GM19467 (cell line): ENCODE measurements around the gene ANGEL1.
A peak's percentile ranks its signal among the peaks of the same experiment; 100 is the strongest.

Experiments used
- ATAC-seq: cut with Tn5 transposase; IDR thresholded peaks from one replicate; pipeline ENCODE4 v1.9.1; 2021; ENCODE audit warnings: mild to moderate bottlenecking, moderate library complexity; ENCODE audit not compliant: unreplicated experiment

Gene ANGEL1, protein sequence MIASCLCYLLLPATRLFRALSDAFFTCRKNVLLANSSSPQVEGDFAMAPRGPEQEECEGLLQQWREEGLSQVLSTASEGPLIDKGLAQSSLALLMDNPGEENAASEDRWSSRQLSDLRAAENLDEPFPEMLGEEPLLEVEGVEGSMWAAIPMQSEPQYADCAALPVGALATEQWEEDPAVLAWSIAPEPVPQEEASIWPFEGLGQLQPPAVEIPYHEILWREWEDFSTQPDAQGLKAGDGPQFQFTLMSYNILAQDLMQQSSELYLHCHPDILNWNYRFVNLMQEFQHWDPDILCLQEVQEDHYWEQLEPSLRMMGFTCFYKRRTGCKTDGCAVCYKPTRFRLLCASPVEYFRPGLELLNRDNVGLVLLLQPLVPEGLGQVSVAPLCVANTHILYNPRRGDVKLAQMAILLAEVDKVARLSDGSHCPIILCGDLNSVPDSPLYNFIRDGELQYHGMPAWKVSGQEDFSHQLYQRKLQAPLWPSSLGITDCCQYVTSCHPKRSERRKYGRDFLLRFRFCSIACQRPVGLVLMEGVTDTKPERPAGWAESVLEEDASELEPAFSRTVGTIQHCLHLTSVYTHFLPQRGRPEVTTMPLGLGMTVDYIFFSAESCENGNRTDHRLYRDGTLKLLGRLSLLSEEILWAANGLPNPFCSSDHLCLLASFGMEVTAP

DNA sequence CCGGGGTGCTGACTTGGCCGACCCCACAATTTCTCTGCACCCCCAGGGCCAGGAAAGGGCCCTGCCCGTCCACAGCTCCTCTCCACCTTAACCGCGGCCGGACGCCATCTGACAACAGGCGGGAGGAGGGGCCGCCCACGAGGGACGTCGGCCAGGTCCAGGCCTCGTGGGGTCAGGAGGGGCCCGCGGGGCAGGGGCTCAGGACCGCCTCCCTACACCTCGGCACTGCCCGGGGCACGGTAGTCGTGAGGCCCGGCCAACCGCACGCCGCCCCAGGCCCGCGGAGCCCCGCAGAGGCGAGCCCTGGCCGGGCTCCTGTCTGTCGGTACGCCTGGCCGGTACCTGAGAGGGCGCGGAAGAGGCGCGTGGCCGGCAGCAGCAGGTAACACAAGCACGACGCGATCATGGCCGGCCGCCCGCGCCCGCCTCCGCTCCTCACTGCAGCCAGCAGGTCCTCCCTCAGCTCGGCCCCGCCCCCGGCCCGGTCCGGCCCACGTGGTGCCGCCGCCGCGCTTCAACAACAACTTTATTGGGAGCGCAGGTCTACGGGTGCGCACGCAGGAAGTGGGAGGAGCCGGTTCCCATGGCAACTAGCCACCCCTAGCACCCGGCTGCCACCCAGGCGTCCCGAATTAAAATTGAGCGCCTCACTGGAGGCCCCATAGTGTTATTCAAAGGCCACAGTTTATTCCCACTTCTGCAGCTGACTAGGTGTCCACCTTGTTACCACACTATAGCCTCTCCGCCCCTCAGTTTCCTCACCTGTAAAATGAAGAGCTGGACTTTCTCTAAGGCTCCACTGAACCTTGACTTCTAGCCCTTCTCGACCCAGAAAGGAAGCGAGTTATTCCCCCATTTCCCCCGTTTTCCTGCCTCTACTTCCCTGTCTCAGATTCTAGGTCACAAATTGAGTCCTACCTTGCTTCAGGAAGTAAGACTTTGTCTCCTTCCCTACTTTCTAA, at the start of gene ANGEL1:
ANGEL1 (minus strand) TSS at position 461 of the 962 bp plus-strand sequence; CDS start at position 406, 55 bp downstream.
- peak; percentile 90 for ATAC-seq

DNA sequence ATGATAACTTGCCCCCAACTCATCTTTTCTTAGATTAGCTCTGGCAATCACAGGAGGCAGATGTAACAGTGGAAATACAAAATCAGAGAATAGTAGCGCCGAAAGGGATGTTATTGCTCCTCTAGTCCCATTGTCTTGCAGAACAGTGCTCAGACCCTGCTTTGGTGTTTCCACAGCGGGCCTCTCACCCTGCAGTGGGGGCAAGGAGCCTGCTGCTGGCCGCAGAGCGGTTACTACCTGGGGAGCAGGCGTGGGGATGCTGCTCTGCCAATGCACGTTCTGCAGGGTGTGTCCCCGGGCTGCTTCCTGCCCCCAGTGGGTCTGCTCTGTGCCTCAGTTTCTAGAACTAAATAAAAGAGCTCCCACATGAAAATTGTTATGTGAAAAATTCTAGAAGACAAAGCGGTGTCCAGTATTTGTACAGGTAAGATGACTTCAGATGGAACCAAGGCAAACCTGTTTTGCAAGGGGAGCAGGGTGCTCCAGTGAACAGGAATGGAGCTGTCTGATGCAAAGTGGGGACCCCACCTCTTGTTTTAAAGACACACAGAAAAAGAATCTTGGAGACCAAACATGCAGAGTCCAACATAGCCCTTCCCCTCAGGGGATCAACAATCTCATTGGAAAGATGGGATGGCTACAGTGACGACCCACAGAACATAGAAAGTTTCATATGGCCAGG, 49.0 kb upstream of the ANGEL1 start:
- ATAC-seq = no peak

DNA sequence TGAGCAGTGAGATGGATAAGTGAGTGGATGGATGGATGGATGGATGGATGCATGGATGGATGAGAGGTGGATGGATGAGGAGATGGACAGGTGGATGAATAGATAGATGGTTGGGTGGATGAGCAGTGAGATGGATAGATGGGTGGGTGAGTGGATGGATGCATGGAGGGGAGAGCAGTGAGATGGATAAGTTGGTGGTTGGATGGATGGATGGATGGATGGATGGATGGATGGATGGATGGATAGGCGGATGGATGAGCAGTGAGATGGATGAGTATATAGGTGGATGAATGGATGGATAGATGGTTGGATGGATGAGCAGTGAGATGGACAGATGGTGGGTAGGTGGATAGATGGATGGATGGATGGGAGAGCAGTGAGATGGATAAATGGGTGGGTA, 44.1 kb upstream of the ANGEL1 start:
- no peak for ATAC-seq

DNA sequence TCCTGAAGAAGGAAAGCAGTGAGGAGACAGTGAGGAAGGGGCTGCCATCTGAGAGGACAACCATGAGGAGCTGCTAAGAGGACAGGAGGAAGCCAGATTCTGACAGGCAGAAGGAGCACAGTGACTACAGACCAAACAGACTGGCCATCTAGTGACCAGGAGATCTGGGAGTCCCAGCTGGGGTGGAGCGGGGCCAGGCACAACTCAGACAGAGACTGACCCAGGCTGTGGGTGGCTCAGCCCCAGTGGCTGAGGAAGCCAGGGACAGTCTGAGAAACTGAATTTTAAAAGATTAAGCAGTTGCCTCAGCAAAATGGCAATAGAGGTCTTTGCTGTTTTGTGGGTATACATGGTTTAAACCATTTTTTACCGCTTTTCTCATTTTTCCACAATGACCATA, 42.4 kb upstream of the ANGEL1 start:
- ATAC-seq = no peak

DNA sequence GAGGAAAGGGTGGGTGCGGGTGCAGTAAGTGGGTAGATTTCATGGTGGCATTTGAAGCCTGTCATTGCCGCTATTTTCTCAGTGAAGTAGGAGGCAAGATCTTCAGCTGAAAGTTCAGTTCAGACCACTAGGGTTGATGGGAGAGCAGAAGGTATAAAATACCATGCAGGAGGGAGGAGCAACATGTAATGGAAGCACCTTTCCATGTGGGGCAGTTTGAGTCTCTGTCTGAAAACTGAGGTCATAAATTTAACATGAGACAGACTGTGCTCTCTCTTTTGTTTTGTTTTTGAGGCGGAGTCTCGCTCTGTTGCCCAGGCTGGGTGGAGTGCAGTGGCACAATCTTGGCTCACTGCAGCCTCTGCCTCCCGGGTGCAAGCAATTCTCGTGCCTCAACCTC, 36.2 kb upstream of the ANGEL1 start:
- no peak for ATAC-seq

DNA sequence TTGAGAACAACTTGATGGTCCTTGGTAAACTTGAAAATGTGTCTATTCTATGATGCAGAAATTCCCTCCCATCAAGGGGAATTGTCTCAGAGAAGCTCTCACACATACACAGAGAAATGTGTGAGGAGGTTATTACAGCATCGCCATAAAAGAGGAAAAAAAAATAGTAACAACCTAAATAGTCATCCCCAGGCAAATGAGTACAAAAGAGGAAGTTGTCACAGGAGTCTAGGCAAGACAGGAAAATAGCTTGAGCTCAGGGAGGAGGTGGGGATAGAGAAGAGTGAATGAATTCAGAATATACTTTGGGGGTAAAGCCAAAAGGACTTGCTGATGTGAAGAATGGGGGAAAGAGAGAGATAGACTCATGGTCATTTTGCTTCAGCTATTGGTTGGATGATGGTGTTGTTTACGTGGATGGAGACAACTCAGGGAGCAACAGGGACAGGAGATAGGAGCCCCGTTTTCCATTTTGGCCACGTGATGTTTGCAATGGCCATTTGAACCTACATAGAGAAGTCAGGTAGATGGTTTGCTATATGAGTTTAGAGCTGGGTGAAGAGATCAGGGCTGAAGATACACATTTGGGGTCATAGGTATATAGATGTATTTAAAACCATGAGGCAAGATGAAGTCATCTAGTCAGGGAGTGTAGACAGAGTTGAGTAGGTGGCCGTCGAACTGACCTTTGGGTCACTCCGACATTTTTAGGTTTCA, 33.8 kb upstream of the ANGEL1 start:
- no peak for ATAC-seq

DNA sequence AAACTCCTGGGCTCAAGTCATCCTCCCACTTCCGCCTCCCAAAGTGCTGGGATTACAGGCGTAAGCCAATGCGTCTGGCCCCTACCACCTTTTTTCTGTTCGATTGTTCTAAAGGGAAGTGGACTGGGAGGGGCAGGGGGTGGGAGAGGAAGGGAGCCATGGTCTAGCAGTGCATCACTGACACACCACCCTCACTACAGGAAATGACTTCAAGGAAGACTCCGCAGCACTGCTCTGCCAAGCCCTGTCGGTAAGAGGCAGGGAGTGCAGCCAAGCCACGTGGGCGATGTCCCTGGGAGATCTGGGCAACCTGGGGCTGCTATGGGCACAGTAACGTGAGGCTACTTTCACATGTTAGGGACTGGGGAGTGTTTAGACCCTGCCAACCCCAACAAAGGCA, 31.5 kb upstream of the ANGEL1 start:
- ATAC-seq = no peak

DNA sequence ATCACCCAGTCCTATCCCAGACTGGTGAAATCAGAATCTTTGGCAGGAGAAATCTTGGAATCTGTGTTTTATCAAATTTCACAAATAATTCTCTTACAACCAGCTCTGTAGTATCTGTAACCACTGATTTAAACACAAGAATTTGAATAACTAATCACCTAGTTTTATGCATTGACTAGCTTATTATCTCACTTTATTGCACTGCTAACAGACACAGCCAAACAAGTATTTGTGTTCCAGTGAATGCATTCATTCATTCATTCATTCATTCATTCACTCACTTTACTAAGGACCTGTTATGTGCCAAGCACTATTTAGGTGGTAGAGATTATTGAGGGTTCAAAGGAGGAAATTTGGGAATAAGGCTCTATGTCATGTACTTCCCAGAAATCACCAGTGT, 29.7 kb upstream of the ANGEL1 start:
- ATAC-seq = no peak

DNA sequence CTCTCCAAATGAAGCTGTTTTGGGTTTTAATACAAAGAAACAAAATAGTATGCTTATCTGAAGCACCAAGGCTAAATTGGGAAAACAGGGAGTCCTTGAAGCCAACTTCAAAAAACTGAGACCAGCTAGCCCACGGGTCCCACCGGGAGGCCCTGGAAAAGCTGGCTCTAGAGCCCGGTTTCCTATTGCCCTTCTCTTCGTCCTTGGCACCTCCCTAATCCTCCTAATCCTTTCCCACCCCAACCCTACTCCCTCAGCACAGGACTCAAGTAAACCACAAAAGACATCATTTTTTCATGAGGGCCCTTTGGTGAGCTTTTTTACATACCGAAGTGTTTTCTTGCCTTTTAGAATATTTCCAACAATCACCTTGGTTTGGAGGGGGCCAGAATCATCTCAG, 24.8 kb upstream of the ANGEL1 start:
- ATAC-seq = no peak

DNA sequence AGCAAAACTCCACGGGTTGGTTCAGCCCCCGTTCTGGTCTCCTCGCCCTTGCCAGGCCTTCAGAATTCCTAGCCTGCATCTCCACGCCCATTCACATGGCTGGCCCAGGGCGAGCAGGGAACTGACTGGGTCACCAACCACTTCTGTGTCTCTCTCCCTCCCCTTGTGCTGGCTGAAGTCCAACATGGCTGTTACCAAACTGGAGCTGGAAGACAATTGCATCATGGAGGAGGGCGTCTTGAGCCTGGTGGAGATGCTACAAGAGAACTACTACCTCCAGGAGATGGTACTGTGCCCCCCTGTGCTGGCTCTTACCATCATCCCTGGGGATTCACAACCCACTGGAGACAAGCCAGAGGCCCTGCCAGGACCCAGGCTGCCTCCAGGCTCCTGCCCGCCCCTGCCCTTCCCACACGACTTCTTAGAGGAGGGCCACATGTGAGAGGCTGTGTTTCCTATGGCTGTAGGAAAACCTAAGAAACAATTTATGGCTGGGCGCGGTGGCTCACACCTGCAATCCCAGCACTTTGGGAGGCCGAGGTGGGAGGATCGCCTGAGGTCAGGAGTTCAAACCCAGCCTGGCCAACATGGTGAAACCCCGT, 23.4 kb upstream of the ANGEL1 start:
- ATAC-seq = no peak

DNA sequence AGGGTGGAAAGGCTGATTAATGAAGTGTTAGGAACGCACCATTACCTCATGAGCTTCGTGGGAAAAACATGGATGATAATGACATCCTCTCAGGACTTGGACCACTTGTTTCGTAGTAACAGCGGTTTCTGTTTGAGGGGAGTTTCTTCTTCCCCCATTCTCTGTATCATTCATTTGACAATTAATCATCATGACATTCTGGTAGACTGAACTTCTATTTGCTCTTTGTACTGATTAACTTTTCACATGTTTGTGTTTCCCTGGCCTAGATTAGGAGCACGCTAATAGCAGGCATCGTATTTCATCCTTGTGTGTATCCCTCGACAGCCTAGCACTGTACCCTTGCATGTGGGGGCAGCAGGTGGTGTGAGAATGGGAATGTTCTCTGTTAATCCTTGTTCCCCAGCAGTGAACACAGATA, 21.6 kb upstream of the ANGEL1 start:
- no peak for ATAC-seq

DNA sequence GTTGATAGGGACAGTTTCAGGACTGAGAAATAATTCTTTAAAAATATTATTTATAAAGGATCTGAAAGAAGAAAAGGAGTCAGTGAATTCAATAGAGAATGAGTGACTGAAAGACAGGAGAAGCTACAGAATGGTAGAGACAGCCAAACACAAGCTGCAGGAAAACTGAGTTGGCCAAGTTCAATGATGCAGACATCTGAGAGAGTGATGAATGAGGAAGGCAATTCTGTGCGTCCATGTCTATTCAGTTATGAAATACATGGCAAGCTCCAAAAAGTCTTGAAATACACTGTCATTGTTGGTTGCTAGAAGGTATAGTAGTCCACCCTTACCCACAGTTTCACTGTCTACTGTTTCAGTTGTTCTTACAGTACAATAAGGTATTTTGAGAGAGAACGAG, 20.3 kb upstream of the ANGEL1 start:
- ATAC-seq = no peak

DNA sequence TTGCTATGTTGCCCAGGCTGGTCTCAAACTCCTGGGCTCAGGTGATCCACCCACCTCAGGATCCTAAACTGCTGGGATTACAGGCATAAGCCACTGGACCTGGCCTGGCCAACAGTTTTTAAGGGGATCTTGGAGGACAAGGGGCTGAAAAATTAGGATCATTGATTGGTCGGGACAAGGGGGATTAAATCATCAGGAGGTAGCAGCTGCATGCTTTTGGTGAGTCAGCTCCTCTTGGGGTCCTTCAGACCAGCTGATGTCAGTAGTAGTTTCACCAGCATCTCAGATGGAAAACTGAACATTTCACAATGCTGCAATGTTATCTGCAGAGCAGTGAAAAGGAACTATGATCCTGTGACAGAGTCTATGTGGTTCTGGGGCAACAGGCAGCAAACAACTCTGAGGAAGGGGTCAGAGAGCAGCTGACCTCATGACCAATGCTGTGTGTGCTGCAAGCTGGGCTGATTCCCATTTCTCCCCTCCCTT, 19.9 kb upstream of the ANGEL1 start:
- ATAC-seq = no peak

DNA sequence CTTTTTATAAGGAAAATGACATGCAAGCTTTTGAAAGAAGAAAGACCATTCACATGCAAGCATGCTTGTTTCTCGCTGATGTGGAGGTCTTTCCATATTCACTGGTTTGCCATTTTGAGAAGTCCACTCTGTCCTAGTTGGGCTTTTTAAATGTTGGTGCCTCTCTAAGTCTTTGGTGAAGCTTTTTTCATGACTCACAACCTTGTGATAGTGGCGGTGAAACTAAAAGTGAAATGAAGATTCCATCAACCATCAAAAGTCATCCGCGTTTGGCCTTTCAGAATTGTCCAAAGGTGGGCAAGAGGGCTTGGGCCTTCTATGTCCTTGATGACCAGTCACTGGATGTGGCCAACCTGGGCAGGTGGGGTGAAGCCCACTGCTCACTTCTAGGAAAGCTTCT, 17.9 kb upstream of the ANGEL1 start:
- no peak for ATAC-seq

DNA sequence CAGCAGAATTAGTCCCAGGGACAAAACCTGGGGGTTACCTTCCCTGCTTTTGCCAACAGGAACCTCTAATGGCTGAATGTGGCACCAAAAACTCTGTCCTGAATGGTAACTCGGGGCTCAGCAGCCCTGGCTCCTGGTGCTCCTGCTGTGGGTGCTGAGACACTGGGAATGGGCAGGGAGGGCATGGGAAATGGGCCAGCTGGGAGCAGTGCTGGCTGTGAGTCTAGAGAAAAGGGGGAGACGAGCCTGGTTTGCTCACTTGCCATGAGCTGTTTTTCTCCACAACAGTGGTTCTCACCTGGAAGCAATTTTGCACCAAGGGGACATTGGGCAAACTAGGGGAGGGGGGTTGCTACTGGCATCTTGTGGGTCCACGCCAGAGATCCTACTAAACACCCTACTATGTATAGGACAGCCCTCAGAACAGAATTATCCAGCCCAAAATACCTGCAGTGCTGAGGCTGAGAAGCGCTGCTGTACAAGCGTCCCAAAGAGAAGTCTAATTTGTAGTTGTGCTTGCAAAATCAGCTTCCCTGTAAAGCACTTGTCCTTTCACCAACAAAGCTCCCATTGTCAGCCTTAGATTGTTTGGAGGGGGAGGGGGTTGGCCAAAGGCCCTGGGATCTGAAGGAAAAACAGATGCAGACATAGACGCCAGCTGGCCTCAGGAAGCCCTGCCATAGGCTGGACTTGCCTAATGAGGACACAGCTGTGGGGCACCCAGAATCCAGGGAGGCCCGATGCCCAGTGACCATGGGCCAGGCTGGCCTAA, 17.2 kb upstream of the ANGEL1 start:
- ATAC-seq = no peak

DNA sequence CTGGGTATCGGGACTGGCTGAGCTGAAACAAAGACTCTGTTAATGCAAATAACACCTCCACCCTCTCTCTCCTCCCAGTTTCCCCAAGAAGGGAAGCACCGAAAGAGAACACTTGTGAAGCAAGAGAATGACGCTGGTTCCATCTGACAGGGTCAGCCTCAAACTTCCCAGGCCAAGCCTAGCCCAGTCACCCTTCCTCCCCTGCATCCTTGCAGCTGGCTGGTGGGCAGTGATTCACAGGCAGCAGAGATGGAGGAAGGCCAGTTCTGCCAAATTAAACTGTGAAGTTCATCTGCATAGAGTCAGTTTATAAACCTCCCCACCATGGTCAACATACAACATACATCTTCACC, 16.3 kb upstream of the ANGEL1 start:
- no peak for ATAC-seq

DNA sequence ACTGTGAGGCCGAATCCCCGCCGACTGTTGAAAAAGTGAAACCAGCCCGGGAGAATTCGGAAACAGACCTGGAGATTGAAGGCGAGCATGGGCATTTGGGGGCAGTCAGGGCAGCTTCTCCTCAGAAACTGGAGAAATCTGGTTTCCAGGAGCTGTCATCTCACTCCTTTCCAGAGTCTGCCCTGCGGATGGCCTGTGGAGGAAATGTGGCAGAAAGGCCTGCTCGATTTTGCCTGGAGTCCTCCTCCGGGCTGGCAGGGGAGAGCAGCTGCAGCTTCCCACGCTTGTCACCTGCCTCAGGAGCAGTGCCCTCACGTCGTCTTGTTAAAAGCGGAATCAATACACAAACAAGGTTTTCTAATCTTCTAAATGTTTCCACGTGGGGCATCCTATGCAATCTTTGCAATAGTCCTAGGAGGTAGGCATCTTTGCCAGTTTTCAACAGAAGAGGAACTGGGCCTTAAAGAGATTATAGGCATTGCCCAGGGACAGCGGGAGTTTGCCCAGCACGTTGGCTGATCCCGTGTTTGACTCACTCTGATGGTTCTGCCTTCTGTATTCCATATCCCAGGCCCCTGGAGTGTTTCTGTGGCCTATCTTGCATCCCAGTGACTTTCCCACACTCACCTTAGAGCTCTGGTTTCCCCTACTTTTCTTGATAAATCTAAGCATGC, 15.8 kb upstream of the ANGEL1 start:
- ATAC-seq = no peak

DNA sequence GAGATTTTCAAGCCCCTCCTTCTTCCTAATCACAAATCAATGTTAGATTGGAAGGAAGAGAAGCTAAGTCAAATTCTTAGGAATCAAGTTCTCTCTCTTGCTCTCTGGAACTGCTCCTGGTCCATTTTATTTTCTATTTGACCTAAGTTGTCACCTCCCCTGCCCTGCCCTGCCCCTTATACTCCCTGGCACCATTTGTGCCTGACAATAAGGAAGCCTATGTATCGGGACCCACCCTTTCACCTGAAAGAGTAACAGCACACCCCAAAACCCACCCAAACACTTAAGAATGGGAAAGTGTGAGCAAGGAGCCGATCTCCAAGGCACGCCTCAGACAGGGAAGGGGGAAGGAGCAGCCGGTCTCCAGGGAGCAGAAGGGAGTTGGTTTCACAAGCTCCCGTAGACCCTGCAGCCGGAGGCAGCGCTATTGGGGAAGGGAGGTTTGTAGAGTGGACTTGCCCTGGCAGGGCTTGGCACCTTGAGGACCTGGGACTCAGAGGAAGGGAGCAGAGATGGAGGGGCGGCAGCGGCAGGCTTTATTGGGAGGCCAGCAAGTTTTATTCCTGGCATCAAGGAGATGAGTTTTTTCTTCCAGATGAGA, 15.1 kb upstream of the ANGEL1 start:
- no peak for ATAC-seq
